NCI-H2196 treated with DMSO at 0.1 percent for 48 hours (cell line): ENCODE data around the gene GATA2.

Experiments
- DNase-seq: peaks from one replicate; lab custom pipeline; 2025; ENCODE audit not compliant: unreplicated experiment; lab: John Stamatoyannopoulos, UW

Gene GATA2

GRCh38 chr3:128476659-128477058 lies 16.3 kb downstream of the GATA2 start:
- no peak for DNase-seq

GRCh38 chr3:128475355-128475754 lies 17.6 kb downstream of the GATA2 start:
- DNase-seq = no peak

GRCh38 chr3:128473737-128474136 lies 19.3 kb downstream of the GATA2 start:
- no peak for DNase-seq

GRCh38 chr3:128473180-128473519 lies 19.9 kb downstream of the GATA2 start:
- DNase-seq = no peak

GRCh38 chr3:128472449-128473179 lies 20.4 kb downstream of the GATA2 start:
- DNase-seq = no peak

- no peak for DNase-seq
These were observed 21.3 kb downstream of the GATA2 start for GRCh38 chr3:128471720-128472119.

GRCh38 chr3:128471110-128471509 lies 21.9 kb downstream of the GATA2 start:
- no peak for DNase-seq

GRCh38 chr3:128470134-128470899 lies 22.7 kb downstream of the GATA2 start:
- DNase-seq = no peak

GRCh38 chr3:128469556-128469955 lies 23.4 kb downstream of the GATA2 start:
- no peak for DNase-seq

- DNase-seq = no peak
These were observed 24.0 kb downstream of the GATA2 start for GRCh38 chr3:128468791-128469527.

- no peak for DNase-seq
These were observed 24.7 kb downstream of the GATA2 start for GRCh38 chr3:128468285-128468790.

GRCh38 chr3:128466840-128467541 lies 26.0 kb downstream of the GATA2 start, which contains the start of gene DNAJB8:
Gene DNAJB8, minus strand, starts transcription at chr3:128466890. Its CDS starts 3,645 bp downstream, at chr3:128463245.
- DNase-seq = no peak

- no peak for DNase-seq
These were observed 28.3 kb downstream of the GATA2 start for GRCh38 chr3:128464702-128465101.

GRCh38 chr3:128464188-128464587 lies 28.8 kb downstream of the GATA2 start:
- no peak for DNase-seq

- no peak for DNase-seq
These were observed 29.2 kb downstream of the GATA2 start for GRCh38 chr3:128463771-128464170.

GRCh38 chr3:128463354-128463753 lies 29.6 kb downstream of the GATA2 start:
- no peak for DNase-seq

GRCh38 chr3:128462931-128463330 lies 30.1 kb downstream of the GATA2 start:
- no peak for DNase-seq

- no peak for DNase-seq
These were observed 30.6 kb downstream of the GATA2 start for GRCh38 chr3:128462341-128462910.

GRCh38 chr3:128461731-128462130 lies 31.3 kb downstream of the GATA2 start:
- DNase-seq = no peak

GRCh38 chr3:128459461-128459820 lies 33.6 kb downstream of the GATA2 start:
- no peak for DNase-seq
